ENCODE data around the gene ADAM30.
"Not testable (repeated sequence)": the region's sequence is repeated elsewhere in the genome, so short reads cannot be mapped to it uniquely, and the experiment has no call there.

The ADAM30 gene

GRCh38 chr1:119873135-119874015 is 22.9 kb downstream of the ADAM30 start:
- DNase-seq: no peak

GRCh38 chr1:119871881-119872280 is 24.4 kb downstream of the ADAM30 start:
- no peak for DNase-seq

DNA sequence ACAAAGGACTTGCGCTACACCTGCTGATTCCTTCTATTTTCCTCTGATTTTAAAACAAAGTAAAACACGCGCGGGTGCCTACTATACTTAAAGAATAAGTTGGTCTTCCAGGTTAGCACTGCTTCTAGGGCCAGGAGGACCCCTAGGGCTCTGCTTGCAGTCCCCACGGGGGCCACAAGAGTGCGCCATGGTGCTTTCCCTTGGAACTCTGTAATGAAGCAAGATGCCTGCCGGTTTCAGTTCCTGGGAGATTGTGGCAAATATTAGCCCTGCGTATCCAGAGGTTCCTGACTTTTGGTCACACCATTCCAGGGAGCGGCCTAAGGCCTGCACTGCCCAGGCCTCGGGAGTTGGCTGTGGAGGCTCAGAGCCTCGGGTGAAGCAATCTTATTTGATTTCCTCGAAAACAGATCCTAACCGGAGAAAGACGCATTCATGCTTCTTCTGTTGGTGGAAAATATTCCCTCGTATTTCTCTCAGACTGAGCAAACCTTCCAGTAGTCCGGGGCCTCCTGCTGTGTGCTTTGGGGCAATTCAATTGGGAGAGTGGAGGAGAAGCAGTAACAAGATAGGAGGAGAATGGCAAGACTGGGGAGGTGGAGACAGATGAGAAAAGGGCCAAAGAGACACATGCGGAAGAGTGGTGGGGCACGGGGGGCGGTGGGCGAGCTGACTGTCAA is 25.3 kb downstream of the ADAM30 start:
- DNase-seq: peak; percentile 64 to 93

GRCh38 chr1:119869995-119870394 is 26.3 kb downstream of the ADAM30 start:
- DNase-seq: no peak

DNA sequence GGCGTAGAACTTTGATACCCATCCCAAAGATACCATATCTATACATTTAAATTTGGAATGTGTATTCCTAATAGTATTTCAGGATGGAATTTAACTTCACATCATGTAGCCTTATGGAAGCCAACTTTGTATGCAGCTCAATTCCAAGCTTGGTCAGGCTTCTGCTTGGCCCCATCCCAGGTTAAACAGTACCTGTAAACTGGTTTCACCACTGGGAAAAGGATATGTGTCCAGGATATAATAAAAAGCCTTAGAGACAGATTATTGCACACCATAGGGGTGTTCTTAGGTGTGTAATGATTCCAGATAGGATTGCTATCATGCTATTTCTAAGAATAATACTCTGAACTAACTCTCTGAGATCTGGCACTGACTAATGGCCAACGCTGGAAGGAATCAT is 28.1 kb downstream of the ADAM30 start:
- DNase-seq: no peak

DNA sequence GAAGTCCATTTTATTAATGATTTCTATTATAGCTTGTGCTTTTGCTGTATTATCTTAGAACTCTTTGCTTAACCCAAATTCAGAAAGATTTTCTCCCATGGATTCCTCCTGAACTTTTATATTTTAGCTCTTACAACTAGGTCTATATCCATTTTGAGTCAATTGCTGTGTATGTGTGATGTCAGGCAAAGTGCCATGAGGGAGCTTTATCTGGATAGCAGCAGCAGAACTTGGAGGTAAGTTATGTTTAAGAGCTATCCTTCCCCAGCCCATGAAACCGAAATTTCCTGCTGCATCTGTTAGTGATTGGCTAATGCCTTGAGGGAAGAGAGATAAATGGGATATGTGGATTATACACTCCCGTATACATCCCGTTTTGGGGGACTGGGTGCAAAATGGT is 29.9 kb downstream of the ADAM30 start:
- DNase-seq: no peak

- DNase-seq: no peak
Observed at GRCh38 chr1:119865627-119866026, 30.7 kb downstream of the ADAM30 start.

DNA sequence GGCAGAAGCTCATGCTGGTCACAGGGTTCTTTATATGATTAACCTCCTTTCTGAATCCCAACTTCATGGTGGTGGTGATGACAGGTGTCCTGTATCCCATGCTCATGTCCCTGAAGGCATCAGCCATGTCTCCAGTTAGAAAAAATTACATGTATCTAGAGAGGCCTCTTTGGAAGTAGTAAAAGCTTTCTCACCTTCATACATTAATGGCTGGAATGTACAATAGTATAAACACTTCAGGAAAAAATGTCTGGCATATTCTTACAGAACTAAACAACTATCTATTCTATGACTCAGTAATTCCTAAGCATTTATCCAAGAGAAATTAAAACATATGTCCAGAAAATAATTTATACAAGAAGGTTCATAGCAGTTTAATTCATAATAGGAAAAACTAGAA is 34.0 kb downstream of the ADAM30 start:
- no peak for DNase-seq

DNA sequence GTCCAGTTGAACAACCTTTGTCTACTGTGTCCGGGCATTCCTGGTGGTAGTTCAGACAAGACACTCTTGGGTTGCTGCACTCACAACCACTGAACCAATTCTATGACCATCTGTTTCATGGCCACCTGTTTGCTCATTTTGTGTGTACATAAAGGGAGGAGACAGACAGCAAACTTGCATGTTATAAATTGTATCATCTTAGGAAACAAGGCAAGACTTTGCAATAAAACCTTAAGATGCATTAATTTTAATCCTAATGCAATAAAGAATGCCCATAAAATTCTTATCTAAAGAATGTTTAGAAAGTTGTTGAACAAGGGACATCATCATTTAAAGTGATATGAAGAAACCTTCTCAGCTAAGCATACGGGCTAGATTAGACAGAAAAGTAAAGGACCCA is 34.8 kb downstream of the ADAM30 start:
- DNase-seq: no peak

- no peak for DNase-seq
Observed at GRCh38 chr1:119859647-119860046, 36.7 kb downstream of the ADAM30 start.

DNA sequence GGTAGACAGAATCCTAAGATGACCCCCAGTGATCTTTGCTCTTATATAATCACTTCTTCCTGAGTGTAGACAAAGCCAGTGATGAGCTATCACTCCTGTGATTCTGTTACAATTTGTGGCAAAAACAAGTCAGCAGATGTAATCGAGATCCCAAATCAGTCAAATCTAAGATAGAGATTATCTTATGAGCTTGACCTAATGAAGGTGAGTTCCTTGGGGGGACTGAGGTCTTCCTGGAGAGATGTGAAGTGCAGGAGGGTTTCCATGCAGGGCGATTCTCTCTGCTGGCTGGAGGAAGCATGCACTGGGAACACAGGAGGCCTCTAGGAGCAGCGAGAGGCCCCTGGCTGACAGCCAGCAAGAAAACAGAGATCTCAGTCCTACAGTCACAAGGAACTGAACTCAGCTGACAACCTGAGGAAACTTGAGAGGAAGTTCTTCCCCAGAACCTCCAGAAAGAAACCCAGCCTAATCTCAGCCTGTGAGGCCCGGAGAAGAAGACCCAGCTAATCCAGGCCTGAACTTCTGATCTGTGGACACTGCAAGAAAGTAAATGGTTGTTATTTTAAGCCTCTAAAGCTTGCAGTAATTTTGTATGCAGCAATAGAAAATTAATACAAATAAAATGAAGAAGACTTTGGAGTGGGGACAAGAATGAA is 37.6 kb downstream of the ADAM30 start:
- DNase-seq: not testable (repeated sequence)

- no peak for DNase-seq
Observed at GRCh38 chr1:119858126-119858525, 38.2 kb downstream of the ADAM30 start.

DNA sequence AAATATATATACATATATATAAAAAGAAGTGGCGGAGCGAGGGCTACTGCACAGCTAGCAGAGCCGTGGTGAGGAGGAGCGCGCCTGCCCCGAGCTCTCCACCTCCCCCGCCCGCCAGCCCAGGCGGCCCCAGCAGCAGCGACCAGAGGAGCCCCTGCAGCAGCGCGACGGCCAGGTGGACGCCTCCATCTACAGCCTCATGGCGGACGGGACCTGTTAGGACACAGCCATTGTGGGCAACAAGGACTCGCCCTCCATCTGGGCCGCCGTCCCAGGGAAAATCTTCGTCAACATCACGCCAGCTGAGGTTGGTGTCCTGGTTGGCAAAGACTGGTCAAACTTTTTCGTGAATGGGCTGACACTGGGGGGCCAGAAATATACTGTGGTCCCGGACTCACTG is 43.2 kb downstream of the ADAM30 start:
- DNase-seq: no peak

DNA sequence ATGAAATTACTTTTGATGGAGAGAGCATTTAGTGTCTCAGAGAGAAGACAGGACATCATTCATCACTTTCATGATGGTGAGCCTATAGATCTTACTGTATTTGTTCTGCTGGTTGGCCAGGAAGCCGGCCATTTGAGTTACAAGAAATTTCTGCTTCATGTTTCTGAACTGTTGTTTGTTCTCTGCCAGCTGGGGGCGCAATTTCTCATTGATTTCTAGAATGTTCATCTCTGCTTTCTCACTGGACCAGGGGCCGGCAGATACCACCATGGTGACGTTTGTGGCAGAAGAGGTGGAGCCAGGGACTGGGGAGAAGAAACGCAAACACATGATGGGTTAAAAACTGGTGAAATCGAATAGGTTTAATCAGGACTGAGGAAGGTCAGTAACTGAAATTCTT is 52.1 kb downstream of the ADAM30 start:
- DNase-seq: not testable (repeated sequence)
